Psoas muscle (tissue), 8 donors: ENCODE results near the gene PAFAH2. TPM values are rescaled to one million over a fixed set of nuclear protein-coding genes. Genes with fewer than 3 reads are reported as not detected.

Experiments used
- ATAC-seq, 4 donors: fragments of 200-7000 bp; cut with Tn5 transposase; one replicate each; pipeline ENCODE4 v1.9.1; 2020; ENCODE audit warnings: moderate library complexity in 3 of 4, mild to moderate bottlenecking in 2 of 4
- DNase-seq, 2 donors: peaks; one replicate each; pipeline ENCODE4 v3.0.0-alpha.2; 2020
- H3K27ac ChIP-seq: fragments of 200-600 bp; one replicate; pipeline ENCODE4 v1.8.0; 2022
- H3K27me3 ChIP-seq, 3 donors: fragments of 200-600 bp in 1 of 3; one replicate each; pipeline versions ENCODE4 v1.6.1 to v1.8.0; 2013 to 2022; ENCODE audit warnings: low read length in 2 of 3, mild to moderate bottlenecking in 2 of 3, moderate library complexity in 1 of 3; ENCODE audit not compliant: insufficient read depth in 3 of 3
- H3K36me3 ChIP-seq, 2 donors: fragments of 200-600 bp in 1 of 2; one replicate each; pipeline versions ENCODE4 v1.6.1 to v1.8.0; 2013 to 2022; ENCODE audit warnings: low read depth in 1 of 2, mild to moderate bottlenecking in 1 of 2, moderate library complexity in 1 of 2; ENCODE audit not compliant: insufficient read depth in 1 of 2
- H3K4me1 ChIP-seq: fragments of 200-600 bp; one replicate; pipeline ENCODE4 v1.8.0; 2022
- H3K4me3 ChIP-seq: fragments of 200-600 bp; one replicate; pipeline ENCODE4 v1.8.0; 2022; ENCODE audit warnings: mild to moderate bottlenecking
- H3K9me3 ChIP-seq: fragments of 200-600 bp; one replicate; pipeline ENCODE4 v1.8.0; 2022
- whole genome bisulfite sequencing, 3 donors: extraction: QIAGEN DNeasy Blood & Tissue Kit; methylation state at CpG; one replicate each; pipeline versions ENCODE4 v1.1.6 to v1.1.7; 2013; 5-methylcytosine and 5-hydroxymethylcytosine counted together
- intact Hi-C, 2 donors: fragments of 100-400 bp; cut with DNase I; formaldehyde crosslinking; loops; one replicate each; pipeline versions ENCODE4 v1.11.0 to v1.14.2; 2022
- polyA plus RNA-seq, 3 donors: library from polyadenylated mRNA; stranded (reverse); fragments of 200-250 nt; gene quantifications; one replicate each; pipeline ENCODE4 v1.2.3, GENCODE V29; 2013
- total RNA-seq, 4 donors: library from RNA; stranded (reverse); fragmentation: NEBNext Ultra II Directional in 2 of 4; extraction: Animal tissue kit (Norgen Biotek cat#: 25700) in 2 of 4; gene quantifications; one replicate each; pipeline versions ENCODE4 v1.2.1 to v1.2.4, GENCODE V29; 2021 to 2023
- TF ChIP-seq, protein P1 (sequence below): fragments of 200-600 bp; IDR thresholded peaks from one replicate; pipeline ENCODE4 v1.8.0; 2022; ENCODE audit warnings: antibody characterized with exemption
- donor health status: healthy with polysubstance abuse.
- donor health status: DM: no; HTN: no; CAD: no; lungs with moderate emphysema.
- donor health status: Bipolar disorder and iron deficiency.
- donor health status: healthy.
- donor health status: DM: yes; HTN: yes; CAD: no.
- donor health status: DM: no; HTN: no; CAD: no.
- donor health status: DM: no; HTN: no; CAD: no.
- donor health status: DM: yes; HTN: yes; CAD: no.

Gene PAFAH2
- total and polyA plus RNA-seq, 7 donors, result 5.1 to 30.1 (median 11.3) TPM

DNA sequence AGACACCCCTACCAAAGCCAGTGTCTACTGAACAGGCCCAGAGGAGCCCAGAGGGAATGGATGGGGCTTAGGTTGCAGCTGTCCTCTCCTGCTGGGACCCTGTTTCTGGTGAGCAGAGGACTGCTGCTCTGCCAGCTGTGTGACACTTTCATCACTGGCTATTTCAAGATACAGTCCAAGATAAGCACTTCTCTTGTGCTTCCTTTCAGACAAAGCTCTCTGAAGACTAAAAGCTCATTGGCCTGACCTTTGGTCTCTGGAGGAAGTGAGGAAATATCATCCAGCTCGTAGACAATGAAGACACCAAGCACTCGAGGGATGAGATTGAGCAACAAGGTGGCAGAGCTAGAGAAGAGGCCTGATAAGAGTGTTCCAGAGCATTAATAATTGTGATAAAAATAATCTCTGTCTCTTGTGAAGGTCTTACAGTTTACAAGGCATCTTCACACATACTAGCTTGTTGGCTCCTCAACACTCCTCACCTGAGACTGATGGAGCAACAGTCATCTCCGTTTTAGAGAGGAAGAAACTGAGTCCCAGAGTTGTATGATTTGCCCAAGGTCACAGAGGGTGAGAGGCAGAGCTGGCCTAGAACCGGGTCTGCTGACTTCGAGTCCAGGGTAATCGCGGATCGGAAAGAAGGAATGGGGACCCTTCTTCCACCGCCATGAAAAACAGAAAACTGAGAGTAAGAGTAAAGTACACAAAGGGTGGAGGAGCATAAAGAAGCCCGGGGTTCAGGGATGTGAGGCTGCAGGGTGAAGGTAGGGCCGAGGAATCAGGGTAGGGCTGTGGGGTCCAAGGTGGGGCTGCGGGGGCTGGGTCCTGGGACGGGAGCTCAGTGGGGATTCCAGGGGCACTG lies 666 bp downstream of the PAFAH2 start:
- WGBS, 3 donors, result 1 to 2% (median 1%) methylated on average over 13 of the region's 13 CpGs
- peaks cover 0 to 5% of the 10 kb centered on the region in 2 donors for H3K36me3 ChIP-seq
- H3K4me1 ChIP-seq, result peaks cover 42% of the 10 kb centered on the region
- peak overlapping the region; percentile 86 for H3K27ac ChIP-seq
- peak overlapping the region; percentile 73 for H3K4me3 ChIP-seq
- H3K9me3 ChIP-seq, result no peaks in the 10 kb centered on the region
- DNase-seq (no peak), ATAC-seq (peak; percentile 28 to 76 (median 52))
- TF ChIP-seq, protein P1, sequence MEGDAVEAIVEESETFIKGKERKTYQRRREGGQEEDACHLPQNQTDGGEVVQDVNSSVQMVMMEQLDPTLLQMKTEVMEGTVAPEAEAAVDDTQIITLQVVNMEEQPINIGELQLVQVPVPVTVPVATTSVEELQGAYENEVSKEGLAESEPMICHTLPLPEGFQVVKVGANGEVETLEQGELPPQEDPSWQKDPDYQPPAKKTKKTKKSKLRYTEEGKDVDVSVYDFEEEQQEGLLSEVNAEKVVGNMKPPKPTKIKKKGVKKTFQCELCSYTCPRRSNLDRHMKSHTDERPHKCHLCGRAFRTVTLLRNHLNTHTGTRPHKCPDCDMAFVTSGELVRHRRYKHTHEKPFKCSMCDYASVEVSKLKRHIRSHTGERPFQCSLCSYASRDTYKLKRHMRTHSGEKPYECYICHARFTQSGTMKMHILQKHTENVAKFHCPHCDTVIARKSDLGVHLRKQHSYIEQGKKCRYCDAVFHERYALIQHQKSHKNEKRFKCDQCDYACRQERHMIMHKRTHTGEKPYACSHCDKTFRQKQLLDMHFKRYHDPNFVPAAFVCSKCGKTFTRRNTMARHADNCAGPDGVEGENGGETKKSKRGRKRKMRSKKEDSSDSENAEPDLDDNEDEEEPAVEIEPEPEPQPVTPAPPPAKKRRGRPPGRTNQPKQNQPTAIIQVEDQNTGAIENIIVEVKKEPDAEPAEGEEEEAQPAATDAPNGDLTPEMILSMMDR, result no peak
- intact Hi-C loops, result loop anchor here (5.0 to 10.0 kb wide), 2 partner anchors 100 to 172 kb away; no protein-coding TSS in a partner anchor
- no peaks in the 10 kb centered on the region for H3K27me3 ChIP-seq

DNA sequence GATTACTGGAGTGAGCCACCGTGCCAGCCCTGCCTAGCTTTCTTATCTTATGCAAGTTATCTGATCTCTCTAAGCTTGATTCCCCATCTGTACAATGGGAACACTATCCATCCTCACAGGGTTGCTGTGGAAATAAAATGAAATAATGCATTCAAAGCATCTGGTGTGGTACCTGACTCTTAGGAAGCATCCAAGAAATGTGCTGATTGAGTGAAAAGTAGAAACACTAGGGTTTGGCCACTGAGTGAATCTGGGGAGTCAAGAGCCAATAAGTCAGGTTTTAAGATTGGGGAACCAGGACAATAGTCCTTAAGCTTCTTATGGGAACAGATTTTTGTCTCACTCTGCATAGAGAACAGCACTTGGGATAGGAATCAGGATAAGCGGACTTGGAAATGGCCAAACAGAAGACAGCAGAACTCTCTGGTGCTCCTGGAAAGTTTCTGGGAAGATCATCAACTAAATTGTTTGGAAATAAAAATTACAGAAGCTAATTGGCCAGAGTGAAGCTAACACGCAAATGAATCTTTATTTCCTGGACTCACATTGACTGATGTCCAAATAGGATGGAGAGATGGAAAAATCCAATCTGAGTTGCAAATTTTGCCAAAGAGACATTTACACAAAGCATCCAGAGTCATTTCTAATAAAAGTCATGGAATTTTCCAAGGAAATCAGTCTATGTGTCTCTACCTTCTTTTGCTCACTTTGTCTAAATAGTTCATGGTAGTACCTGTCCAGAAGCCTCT lies 3.3 kb downstream of the PAFAH2 start:
- no peak for ATAC-seq
- no peaks in the 10 kb centered on the region for H3K27me3 ChIP-seq
- peaks cover 56% of the 10 kb centered on the region for H3K4me1 ChIP-seq
- no peak for DNase-seq
- H3K4me3 ChIP-seq, result no peak overlapping the region
- H3K27ac ChIP-seq, result peak overlapping the region; percentile 42
- TF ChIP-seq, protein P1, result no peak
- no peaks in the 10 kb centered on the region for H3K9me3 ChIP-seq
- WGBS, 3 donors, result 90 to 99% (median 92%) methylated on average over 3 of the region's 3 CpGs
- intact Hi-C loops, result loop anchor here (5.0 to 10.0 kb wide), 2 partner anchors 97 to 170 kb away; no protein-coding TSS in a partner anchor
- peaks cover 0 to 5% of the 10 kb centered on the region in 2 donors for H3K36me3 ChIP-seq

DNA sequence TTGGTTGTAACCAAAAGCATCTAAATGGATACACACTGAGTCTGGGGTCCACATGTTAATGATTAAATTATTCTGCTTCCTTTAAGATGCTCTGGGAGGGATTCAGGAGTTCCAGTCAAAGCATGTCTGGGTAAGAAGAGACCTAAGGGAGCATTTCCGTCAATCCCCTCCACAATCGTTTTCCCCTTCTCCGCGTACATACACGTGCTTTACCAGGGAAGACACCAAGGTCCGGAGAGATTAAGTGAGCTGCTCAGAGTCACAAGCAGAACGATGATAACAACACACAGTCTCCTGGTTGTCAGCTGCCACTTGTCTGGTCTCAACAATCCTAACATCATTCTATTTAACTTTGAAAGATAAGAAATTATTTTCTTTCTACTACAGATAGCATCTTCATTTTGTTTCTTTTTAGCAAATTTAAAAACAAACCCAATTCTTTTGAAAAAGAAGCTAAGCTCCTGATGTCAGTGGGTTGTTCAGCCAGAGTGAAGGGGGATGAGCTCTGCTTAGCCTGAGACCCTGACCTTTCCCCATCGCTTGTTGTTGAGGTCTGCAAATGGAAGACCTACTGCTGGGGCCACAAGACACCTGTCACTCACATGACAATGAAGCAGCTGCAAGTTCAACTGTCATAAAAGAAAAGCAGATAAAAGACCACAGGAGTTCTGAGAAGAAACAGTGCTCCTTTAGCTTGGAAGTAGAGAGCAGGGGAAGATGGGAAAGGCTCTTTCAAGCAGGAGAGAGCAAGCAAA lies 4.5 kb downstream of the PAFAH2 start:
- Histone ChIP-seq H3K4me3 (no peak overlapping the region), H3K27ac (peak overlapping the region; percentile 42), H3K9me3 (no peaks in the 10 kb centered on the region), H3K27me3 (no peaks in the 10 kb centered on the region), H3K4me1 (peaks cover 63% of the 10 kb centered on the region), H3K36me3 (peaks cover 0 to 5% of the 10 kb centered on the region in 2 donors)
- ATAC-seq, result no peak
- TF ChIP-seq, protein P1, result no peak
- intact Hi-C loops, result loop anchor here in 1 of 2 donors (10.0 kb wide), 1 partner anchor 169 kb away; no protein-coding TSS in a partner anchor
- no peak for DNase-seq
- 65 to 82% (median 71%) methylated on average over 8 of the region's 8 CpGs for WGBS, 3 donors

DNA sequence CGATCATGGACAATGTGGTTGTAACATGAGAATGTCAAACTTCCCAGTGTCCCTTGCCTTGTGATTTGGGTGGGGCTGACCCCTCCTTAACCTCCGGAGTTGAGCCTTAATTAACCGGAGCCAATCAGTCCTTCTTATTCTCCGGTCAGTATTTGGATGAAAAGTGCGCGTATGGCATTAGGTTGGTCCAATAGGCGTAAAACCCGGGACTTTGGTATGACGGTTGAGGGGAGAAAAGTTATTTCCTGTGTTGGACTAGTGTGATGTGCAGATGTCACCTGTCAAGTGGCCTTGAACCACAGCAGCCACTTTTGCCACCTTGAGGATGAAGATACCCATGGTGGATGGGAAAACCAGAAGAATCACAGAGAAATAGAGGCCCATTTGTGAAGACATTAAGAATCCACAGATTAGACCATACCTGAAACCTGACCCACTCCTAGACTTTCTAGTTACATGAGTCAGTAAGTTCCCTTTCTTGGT lies 5.1 kb downstream of the PAFAH2 start:
- no peak for ATAC-seq
- Histone ChIP-seq H3K27ac (peak overlapping the region; percentile 42), H3K4me1 (peaks cover 69% of the 10 kb centered on the region), H3K36me3 (peaks cover 4 to 5% of the 10 kb centered on the region in 2 donors), H3K4me3 (no peak overlapping the region), H3K27me3 (no peaks in the 10 kb centered on the region), H3K9me3 (no peaks in the 10 kb centered on the region)
- DNase-seq, result no peak
- TF ChIP-seq, protein P1, result no peak
- intact Hi-C loops, result loop anchor here in 1 of 2 donors (10.0 kb wide), 1 partner anchor 168 kb away; no protein-coding TSS in a partner anchor
- 73 to 76% (median 76%) methylated on average over 9 of the region's 9 CpGs for WGBS, 3 donors
